ENCODE measurements around the gene GLS.
"Not testable (repeated sequence)": the region's sequence is repeated elsewhere in the genome, so short reads cannot be mapped to it uniquely, and the experiment has no call there.

GLS gene

GRCh38 chr2:190973726-190974628 lies 93.4 kb downstream of the GLS start:
- no peak for DNase-seq

- DNase-seq, result no peak
Observed at GRCh38 chr2:190974629-190975361, 94.2 kb downstream of the GLS start.

GRCh38 chr2:190976521-190976920 lies 95.9 kb downstream of the GLS start:
- no peak for DNase-seq

GRCh38 chr2:190977505-190977904 lies 96.9 kb downstream of the GLS start:
- DNase-seq, result no peak

- DNase-seq, result no peak
Observed at GRCh38 chr2:190978389-190979053, 97.9 kb downstream of the GLS start.

GRCh38 chr2:190979906-190980629 lies 99.4 kb downstream of the GLS start:
- DNase-seq, result no peak

GRCh38 chr2:190980630-190981209 lies 100.1 kb downstream of the GLS start:
- no peak for DNase-seq

- DNase-seq, result no peak
Observed at GRCh38 chr2:190981333-190981732, 100.7 kb downstream of the GLS start.

GRCh38 chr2:190981733-190982132 lies 101.1 kb downstream of the GLS start:
- no peak for DNase-seq

GRCh38 chr2:190982262-190983034 lies 101.8 kb downstream of the GLS start:
- DNase-seq, result no peak

- DNase-seq, result no peak
Observed at GRCh38 chr2:190984595-190984994, 104.0 kb downstream of the GLS start.

- no peak for DNase-seq
Observed at GRCh38 chr2:190986221-190986953, 105.8 kb downstream of the GLS start.

GRCh38 chr2:190987116-190987515 lies 106.5 kb downstream of the GLS start:
- no peak for DNase-seq

- DNase-seq, result no peak
Observed at GRCh38 chr2:190987938-190988337, 107.3 kb downstream of the GLS start.

GRCh38 chr2:190988910-190989309 lies 108.3 kb downstream of the GLS start:
- DNase-seq, result no peak

GRCh38 chr2:190990132-190990531 lies 109.5 kb downstream of the GLS start:
- no peak for DNase-seq

GRCh38 chr2:190993292-190993643 lies 112.6 kb downstream of the GLS start:
- DNase-seq, result no peak

GRCh38 chr2:190994148-190994547 lies 113.5 kb downstream of the GLS start:
- DNase-seq, result no peak

- DNase-seq, result not testable (repeated sequence)
Observed at GRCh38 chr2:190995315-190995714, 114.7 kb downstream of the GLS start.

- DNase-seq, result no peak
Observed at GRCh38 chr2:190996338-190996946, 115.8 kb downstream of the GLS start.

- no peak for DNase-seq
Observed at GRCh38 chr2:190996947-190997346, 116.3 kb downstream of the GLS start.

Measured in NCI-H2107 (cell line).